ENCODE results near the gene LDLRAP1.

DNA sequence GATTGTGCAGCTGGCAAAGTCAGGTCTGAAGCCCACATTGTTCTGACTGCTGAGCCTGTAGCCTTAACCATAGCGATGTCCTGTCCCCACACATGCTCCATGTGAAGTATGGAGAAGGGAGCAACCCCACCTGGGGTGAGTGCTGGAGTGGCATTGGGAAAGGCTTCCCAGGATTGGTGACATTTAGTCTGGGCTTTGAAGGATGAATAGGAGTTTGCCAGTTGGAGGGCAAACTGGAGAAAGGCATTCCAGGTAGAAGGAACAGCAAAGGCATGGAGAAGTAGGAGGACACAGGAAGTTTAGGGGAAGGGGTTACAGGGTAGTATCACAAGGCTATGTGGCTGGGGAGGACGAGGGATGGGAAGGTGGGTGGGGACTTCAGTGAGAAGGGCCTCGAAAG is 7.3 kb upstream of the LDLRAP1 start:
- TF ChIP-seq, protein P1, sequence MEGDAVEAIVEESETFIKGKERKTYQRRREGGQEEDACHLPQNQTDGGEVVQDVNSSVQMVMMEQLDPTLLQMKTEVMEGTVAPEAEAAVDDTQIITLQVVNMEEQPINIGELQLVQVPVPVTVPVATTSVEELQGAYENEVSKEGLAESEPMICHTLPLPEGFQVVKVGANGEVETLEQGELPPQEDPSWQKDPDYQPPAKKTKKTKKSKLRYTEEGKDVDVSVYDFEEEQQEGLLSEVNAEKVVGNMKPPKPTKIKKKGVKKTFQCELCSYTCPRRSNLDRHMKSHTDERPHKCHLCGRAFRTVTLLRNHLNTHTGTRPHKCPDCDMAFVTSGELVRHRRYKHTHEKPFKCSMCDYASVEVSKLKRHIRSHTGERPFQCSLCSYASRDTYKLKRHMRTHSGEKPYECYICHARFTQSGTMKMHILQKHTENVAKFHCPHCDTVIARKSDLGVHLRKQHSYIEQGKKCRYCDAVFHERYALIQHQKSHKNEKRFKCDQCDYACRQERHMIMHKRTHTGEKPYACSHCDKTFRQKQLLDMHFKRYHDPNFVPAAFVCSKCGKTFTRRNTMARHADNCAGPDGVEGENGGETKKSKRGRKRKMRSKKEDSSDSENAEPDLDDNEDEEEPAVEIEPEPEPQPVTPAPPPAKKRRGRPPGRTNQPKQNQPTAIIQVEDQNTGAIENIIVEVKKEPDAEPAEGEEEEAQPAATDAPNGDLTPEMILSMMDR (IDR thresholded peaks at IDR 0.05; ENCODE audit: low read length), result no peak
- no peak for TF ChIP-seq EZH2 (IDR thresholded peaks at IDR 0.05; ENCODE audit: borderline replicate concordance, low read length)
